Thymus (tissue), 11 donors: Measurements from ENCODE around the gene DAPL1. TPM values are rescaled to one million over a fixed set of nuclear protein-coding genes. Genes with fewer than 3 reads are reported as not detected.

Experiments
- DNase-seq, 9 donors: peaks; one replicate each; pipeline ENCODE4 v3.0.0-alpha.2; 2013; ENCODE audit warnings: low spot score in 9 of 9, low read depth in 6 of 9, missing footprints in 1 of 9
- H3K27ac ChIP-seq, 2 donors: one replicate each; pipeline ENCODE4 v1.5.1; 2013; ENCODE audit warnings: control low read depth in 1 of 2, low read depth in 1 of 2, low read length in 1 of 2, mild to moderate bottlenecking in 1 of 2, moderate library complexity in 1 of 2
- H3K27me3 ChIP-seq, 2 donors: one replicate each; pipeline ENCODE4 v1.5.1; 2013; ENCODE audit warnings: low read length in 1 of 2; ENCODE audit not compliant: control insufficient read depth in 2 of 2, insufficient read depth in 1 of 2
- H3K36me3 ChIP-seq, 2 donors: one replicate each; pipeline ENCODE4 v1.5.1; 2013; ENCODE audit warnings: low read length in 1 of 2, mild to moderate bottlenecking in 1 of 2, moderate library complexity in 1 of 2; ENCODE audit not compliant: control insufficient read depth in 2 of 2, insufficient read depth in 2 of 2
- H3K4me1 ChIP-seq, 2 donors: one replicate each; pipeline ENCODE4 v1.5.1; 2013; ENCODE audit warnings: low read length in 2 of 2; ENCODE audit not compliant: control insufficient read depth in 2 of 2, insufficient read depth in 2 of 2
- H3K4me3 ChIP-seq, 2 donors: one replicate each; pipeline ENCODE4 v1.5.1; 2013; ENCODE audit warnings: low read length in 2 of 2, control low read depth in 1 of 2, mild to moderate bottlenecking in 1 of 2
- H3K9me3 ChIP-seq, 2 donors: one replicate each; pipeline ENCODE4 v1.5.1; 2013; ENCODE audit warnings: low read length in 1 of 2, mild to moderate bottlenecking in 1 of 2; ENCODE audit not compliant: control insufficient read depth in 2 of 2, insufficient read depth in 1 of 2
- WGBS: extraction: QIAGEN DNeasy Blood & Tissue Kit; methylation state at CpG from one replicate; pipeline ENCODE4 v1.1.7; 2013; 5-methylcytosine and 5-hydroxymethylcytosine counted together
- polyA plus RNA-seq: library from polyadenylated mRNA; stranded (reverse); fragments of 200-250 nt; gene quantifications from one replicate; pipeline ENCODE4 v1.2.3, GENCODE V29; 2013
- total RNA-seq: library from RNA; stranded (reverse); fragments of 120-200 nt; gene quantifications from one replicate; pipeline ENCODE4 v1.2.4, GENCODE V29; 2013
- donor health status: healthy.

The DAPL1 gene
- total and polyA plus RNA-seq, 2 donors, result 2.9 to 47.4 TPM

DNA sequence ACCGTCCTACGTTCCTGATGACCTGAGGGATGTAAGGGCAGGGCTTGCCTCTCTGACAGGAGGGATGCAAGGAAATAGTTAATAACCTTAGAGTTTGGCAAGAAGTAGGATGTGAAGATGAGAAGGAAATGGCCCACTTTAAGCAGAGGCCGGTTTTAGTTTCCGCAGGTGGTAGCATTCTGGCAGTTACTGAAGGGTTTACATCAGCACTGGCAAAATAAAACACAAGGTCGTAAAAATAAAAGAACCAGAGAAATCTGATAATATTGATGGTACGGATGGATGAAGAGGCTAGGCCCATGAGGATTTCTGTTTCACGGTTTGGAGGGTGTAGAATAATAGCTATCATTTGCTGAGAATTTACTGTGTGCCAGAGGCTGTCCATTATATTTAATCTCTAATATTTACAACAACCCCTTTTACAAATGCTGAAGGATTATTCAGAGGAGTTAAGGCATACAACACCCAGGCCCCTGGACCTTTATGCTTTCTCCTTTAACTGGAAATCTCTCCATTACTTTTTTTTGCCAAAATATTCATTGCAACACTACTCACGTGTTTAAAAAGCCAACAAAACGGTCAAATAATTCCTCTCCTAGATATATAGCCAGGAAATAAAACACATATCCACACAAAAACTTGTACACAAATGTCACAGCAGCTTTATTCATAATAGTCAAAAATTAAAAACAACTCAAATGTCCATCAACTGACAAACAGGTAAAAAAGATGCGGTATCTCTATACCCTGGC is 28.5 kb downstream of the DAPL1 start:
- 89% methylated on average over 10 of the region's 10 CpGs for WGBS
- no peaks in the 10 kb centered on the region for H3K4me1 ChIP-seq
- DNase-seq, result no peak
- H3K4me3 ChIP-seq, result no peak overlapping the region
- no peaks in the 10 kb centered on the region for H3K9me3 ChIP-seq
- H3K36me3 ChIP-seq, result no peaks in the 10 kb centered on the region
- no peak overlapping the region for H3K27ac ChIP-seq
- no peaks in the 10 kb centered on the region for H3K27me3 ChIP-seq

DNA sequence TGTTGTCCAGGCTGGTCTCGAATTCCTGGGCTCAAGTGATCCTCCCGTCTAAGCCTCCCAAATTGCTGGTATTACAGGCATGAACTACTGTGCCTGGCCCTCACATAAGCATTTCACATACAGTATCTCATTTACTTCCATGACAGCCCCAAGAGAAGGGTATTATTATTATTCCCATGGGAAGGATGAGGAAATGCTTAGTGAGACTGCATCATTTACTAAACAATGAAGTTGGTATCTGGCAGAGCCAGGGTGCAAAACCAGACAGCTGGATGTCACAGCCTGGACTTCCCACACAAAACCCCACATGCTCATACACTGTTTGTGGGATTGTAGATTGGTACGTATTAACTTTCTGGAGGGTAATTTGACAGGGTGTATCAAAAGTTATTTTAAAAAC is 29.9 kb downstream of the DAPL1 start:
- H3K9me3 ChIP-seq, result no peaks in the 10 kb centered on the region
- H3K4me3 ChIP-seq, result no peak overlapping the region
- H3K27ac ChIP-seq, result no peak overlapping the region
- no peak for DNase-seq
- H3K4me1 ChIP-seq, result no peaks in the 10 kb centered on the region
- H3K27me3 ChIP-seq, result no peaks in the 10 kb centered on the region
- no peaks in the 10 kb centered on the region for H3K36me3 ChIP-seq
- WGBS, result 94% methylated on average over 3 of the region's 3 CpGs

DNA sequence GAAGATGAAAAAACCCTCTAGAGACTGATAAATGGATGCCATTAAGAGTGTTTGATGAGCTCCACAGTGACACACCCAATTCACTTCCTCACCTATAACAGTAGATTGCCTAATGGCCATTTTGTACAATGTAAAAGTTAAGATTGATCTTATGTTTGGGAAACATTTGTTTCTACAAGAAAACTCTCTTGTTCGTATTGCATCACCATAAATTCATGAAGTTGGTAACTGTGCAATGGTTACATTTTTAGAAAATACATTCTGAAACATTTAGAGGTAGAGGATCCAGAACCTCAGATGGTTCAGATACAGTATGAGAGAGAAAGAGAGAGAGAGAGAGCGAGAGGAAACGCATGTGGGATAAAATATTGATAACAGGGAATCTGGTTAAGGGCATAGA is 31.8 kb downstream of the DAPL1 start:
- Histone ChIP-seq H3K27ac (no peak overlapping the region), H3K36me3 (no peaks in the 10 kb centered on the region), H3K9me3 (no peaks in the 10 kb centered on the region), H3K4me3 (no peak overlapping the region), H3K27me3 (no peaks in the 10 kb centered on the region), H3K4me1 (no peaks in the 10 kb centered on the region)
- DNase-seq, result no peak
- 99% methylated on average over 3 of the region's 3 CpGs for WGBS

DNA sequence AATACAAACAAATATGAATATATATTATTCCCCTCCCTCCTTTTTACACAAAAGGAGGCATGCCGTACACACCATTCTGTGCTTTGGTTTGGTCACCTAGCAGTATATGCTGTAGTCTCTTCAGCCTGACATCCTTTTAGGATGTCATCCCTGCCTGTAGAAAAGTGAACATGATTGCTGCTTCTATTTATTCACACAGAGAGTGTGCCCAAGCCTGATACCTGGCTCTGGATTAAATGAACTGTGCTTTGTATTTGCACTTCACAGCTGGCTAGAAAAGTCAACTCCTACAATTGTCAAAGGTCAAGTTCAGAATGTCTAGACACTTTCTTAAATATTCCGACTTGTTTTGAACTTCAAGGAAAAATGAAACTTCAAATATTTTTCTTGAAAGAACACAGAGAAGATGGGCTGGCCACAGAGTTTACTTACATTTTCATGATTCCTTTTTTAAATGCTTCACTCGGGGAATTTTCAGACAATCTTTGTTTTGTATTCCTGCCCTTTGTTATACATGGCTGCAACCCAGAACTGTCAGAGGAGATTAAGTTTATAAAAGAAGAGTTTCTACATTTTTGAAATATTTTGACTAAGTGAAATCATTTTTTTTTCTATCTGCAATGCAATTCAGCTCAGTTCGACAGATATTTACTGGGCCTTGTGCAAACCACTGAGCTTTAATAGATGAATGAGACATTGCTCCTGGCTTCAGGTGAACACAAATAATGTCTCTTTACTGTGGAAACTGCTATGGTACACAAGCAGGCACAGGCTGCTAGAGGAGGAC is 33.5 kb downstream of the DAPL1 start:
- Histone ChIP-seq H3K36me3 (no peaks in the 10 kb centered on the region), H3K4me3 (no peak overlapping the region), H3K27me3 (no peaks in the 10 kb centered on the region), H3K9me3 (no peaks in the 10 kb centered on the region), H3K27ac (peak overlapping the region in 1 of 2 donors; percentile 32), H3K4me1 (no peaks in the 10 kb centered on the region)
- DNase-seq, result no peak
- 94% methylated on average over 4 of the region's 4 CpGs for WGBS

DNA sequence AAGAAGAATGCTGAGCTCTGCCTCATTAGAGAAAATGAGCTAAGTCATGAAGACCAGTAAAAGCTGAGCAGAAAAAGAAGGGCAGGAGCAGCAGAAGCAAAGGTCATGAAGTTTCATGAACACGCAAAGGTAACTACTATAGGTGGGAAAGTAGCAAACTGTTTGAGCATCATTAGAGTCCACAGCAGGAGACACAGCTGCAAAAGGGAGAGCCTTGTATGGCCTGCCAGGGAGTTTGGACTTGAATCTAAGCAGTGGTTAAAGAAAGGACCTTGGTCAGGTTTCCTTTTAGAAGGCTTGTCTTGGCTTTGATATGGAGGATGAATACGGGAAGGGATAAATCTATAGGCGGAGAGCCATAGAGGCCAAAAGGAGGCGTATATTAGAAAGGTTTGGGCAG is 34.0 kb downstream of the DAPL1 start:
- no peaks in the 10 kb centered on the region for H3K36me3 ChIP-seq
- no peaks in the 10 kb centered on the region for H3K4me1 ChIP-seq
- no peak for DNase-seq
- WGBS, result 98% methylated on average over 4 of the region's 4 CpGs
- H3K9me3 ChIP-seq, result no peaks in the 10 kb centered on the region
- no peaks in the 10 kb centered on the region for H3K27me3 ChIP-seq
- no peak overlapping the region for H3K4me3 ChIP-seq
- peak overlapping the region in 1 of 2 donors; percentile 32 for H3K27ac ChIP-seq

DNA sequence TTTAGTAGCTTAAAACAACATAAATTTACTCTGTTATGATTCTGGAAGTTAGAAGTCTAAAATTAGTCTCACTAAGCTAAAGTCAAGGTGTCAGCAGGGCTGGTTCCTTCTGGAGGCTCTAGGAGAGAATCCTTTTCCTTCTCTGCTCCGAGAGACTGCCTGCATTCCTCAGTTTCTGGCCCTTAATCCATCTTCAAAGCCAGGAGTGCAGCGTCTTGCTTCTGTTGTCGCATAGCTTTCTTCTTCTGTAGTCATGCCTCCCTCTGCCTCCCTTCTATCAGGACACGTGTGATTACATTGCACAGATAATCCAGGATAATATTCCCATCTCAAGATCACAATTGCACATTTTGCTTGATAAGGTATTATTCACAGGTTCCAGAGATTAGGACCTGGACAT is 35.1 kb downstream of the DAPL1 start:
- no peaks in the 10 kb centered on the region for H3K9me3 ChIP-seq
- no peak overlapping the region for H3K4me3 ChIP-seq
- DNase-seq, result no peak
- WGBS, result 96% methylated on average over 4 of the region's 4 CpGs
- no peaks in the 10 kb centered on the region for H3K36me3 ChIP-seq
- H3K27ac ChIP-seq, result no peak overlapping the region
- no peaks in the 10 kb centered on the region for H3K27me3 ChIP-seq
- no peaks in the 10 kb centered on the region for H3K4me1 ChIP-seq

DNA sequence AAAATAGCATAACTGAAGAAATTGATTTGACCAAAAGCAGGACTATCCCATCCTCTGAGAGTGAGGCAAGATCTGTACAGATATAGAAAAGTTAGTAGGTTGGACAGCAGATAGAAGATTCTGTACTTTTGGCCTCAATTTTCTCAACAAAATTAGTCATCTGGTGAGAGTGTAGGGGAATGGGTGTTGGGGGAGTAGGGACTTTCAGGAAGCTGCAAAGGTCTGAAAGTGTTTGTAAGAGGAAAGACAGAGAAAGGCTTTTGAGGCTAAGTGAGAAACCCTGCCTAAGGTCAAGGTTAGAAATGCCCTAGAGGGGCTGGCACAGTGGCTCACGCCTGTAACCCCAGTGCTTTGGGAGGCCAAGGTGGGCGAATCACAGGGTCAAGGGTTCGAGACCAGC is 40.3 kb downstream of the DAPL1 start:
- no peak overlapping the region for H3K27ac ChIP-seq
- H3K36me3 ChIP-seq, result no peaks in the 10 kb centered on the region
- no peaks in the 10 kb centered on the region for H3K4me1 ChIP-seq
- DNase-seq, result no peak
- 94% methylated on average over 3 of the region's 3 CpGs for WGBS
- no peaks in the 10 kb centered on the region for H3K9me3 ChIP-seq
- no peaks in the 10 kb centered on the region for H3K27me3 ChIP-seq
- H3K4me3 ChIP-seq, result no peak overlapping the region

DNA sequence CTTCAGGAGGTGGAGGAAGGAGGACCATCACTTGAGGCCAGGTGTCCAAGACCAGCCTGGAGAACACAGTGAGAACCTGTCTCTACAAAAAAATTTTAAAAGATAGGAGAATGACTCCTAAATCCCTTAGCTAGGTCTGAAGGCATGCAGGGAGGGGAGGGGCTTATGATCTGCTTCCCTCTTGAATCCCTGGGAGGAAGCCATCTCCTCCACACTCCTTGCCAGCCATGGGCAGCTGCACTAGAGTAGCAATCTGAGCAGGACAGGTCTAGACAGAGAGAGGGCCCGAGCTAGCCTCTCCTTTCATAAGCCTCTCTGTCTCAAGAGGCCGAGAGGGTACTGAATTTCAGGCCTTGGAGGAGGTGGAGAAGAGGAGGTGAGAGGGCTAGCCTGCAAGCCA is 42.5 kb downstream of the DAPL1 start:
- H3K4me1 ChIP-seq, result no peaks in the 10 kb centered on the region
- no peak overlapping the region for H3K4me3 ChIP-seq
- no peaks in the 10 kb centered on the region for H3K27me3 ChIP-seq
- H3K9me3 ChIP-seq, result no peaks in the 10 kb centered on the region
- DNase-seq, result no peak
- H3K27ac ChIP-seq, result no peak overlapping the region
- 89% methylated on average over 2 of the region's 2 CpGs for WGBS
- no peaks in the 10 kb centered on the region for H3K36me3 ChIP-seq

DNA sequence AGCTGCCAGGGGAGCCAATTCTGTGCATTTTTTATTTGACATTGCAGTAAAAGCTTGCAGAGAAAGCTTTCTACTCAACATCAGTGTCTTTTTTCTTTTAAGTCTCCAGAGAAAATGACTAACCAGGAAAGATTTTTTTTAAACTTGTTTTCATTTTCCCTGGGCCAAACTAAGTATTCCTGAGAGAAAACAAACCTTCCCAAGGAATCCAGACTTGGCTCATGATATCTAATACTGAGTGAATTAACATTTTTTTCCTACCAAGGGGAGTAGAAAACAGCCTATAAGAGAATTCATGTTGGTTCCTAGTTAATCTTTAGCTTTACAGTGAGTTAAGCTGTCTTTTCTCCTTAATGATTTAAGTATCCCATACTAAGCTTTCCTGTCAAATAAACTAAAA is 46.7 kb downstream of the DAPL1 start:
- Histone ChIP-seq H3K9me3 (no peaks in the 10 kb centered on the region), H3K4me1 (no peaks in the 10 kb centered on the region), H3K36me3 (no peaks in the 10 kb centered on the region), H3K27me3 (no peaks in the 10 kb centered on the region), H3K4me3 (no peak overlapping the region), H3K27ac (no peak overlapping the region)
- no peak for DNase-seq
